ENCODE measurements around the gene ADCY6.

ADCY6 gene

GRCh38 chr12:48803675-48804074 is 14.8 kb upstream of the ADCY6 start:
- Histone ChIP-seq H3K27ac (no peak overlapping the region), H3K9me3 (ENCODE audit: severe bottlenecking) (peaks cover 3% of the 10 kb centered on the region), H3K4me3 (ENCODE audit: low read depth, low read length) (no peak overlapping the region), H3K36me3 (no peaks in the 10 kb centered on the region), H3K27me3 (ENCODE audit: insufficient read depth, low read depth, severe bottlenecking) (no peaks in the 10 kb centered on the region)
- no peak for DNase-seq
- TF ChIP-seq CTCF (IDR thresholded peaks at IDR 0.05; ENCODE audit: low read depth, low read length), result no peak

GRCh38 chr12:48800971-48801370 is 12.1 kb upstream of the ADCY6 start:
- no peaks in the 10 kb centered on the region for H3K27me3 ChIP-seq (ENCODE audit: insufficient read depth, low read depth, severe bottlenecking)
- DNase-seq, result no peak
- H3K27ac ChIP-seq, result no peak overlapping the region
- TF ChIP-seq CTCF (IDR thresholded peaks at IDR 0.05; ENCODE audit: low read depth, low read length), result no peak
- H3K9me3 ChIP-seq (ENCODE audit: severe bottlenecking), result peaks cover 3% of the 10 kb centered on the region
- no peak overlapping the region for H3K4me3 ChIP-seq (ENCODE audit: low read depth, low read length)
- H3K36me3 ChIP-seq, result no peaks in the 10 kb centered on the region

GRCh38 chr12:48800457-48800856 is 11.6 kb upstream of the ADCY6 start:
- TF ChIP-seq CTCF (IDR thresholded peaks at IDR 0.05; ENCODE audit: low read depth, low read length), result no peak
- H3K9me3 ChIP-seq (ENCODE audit: severe bottlenecking), result no peaks in the 10 kb centered on the region
- no peak overlapping the region for H3K27ac ChIP-seq
- no peak for DNase-seq
- H3K36me3 ChIP-seq, result no peaks in the 10 kb centered on the region
- no peaks in the 10 kb centered on the region for H3K27me3 ChIP-seq (ENCODE audit: insufficient read depth, low read depth, severe bottlenecking)
- no peak overlapping the region for H3K4me3 ChIP-seq (ENCODE audit: low read depth, low read length)

GRCh38 chr12:48796976-48797375 is 8.1 kb upstream of the ADCY6 start:
- no peak for DNase-seq
- Histone ChIP-seq H3K4me3 (ENCODE audit: low read depth, low read length) (no peak overlapping the region), H3K36me3 (no peaks in the 10 kb centered on the region), H3K9me3 (ENCODE audit: severe bottlenecking) (no peaks in the 10 kb centered on the region), H3K27ac (no peak overlapping the region), H3K27me3 (ENCODE audit: insufficient read depth, low read depth, severe bottlenecking) (no peaks in the 10 kb centered on the region)
- TF ChIP-seq CTCF (IDR thresholded peaks at IDR 0.05; ENCODE audit: low read depth, low read length), result no peak

GRCh38 chr12:48795550-48796455 is 6.9 kb upstream of the ADCY6 start:
- H3K36me3 ChIP-seq, result no peaks in the 10 kb centered on the region
- H3K27ac ChIP-seq, result no peak overlapping the region
- no peak overlapping the region for H3K4me3 ChIP-seq (ENCODE audit: low read depth, low read length)
- H3K27me3 ChIP-seq (ENCODE audit: insufficient read depth, low read depth, severe bottlenecking), result no peaks in the 10 kb centered on the region
- peak; percentile 67 for DNase-seq
- no peaks in the 10 kb centered on the region for H3K9me3 ChIP-seq (ENCODE audit: severe bottlenecking)
- peak; percentile 79 for TF ChIP-seq CTCF (IDR thresholded peaks at IDR 0.05; ENCODE audit: low read depth, low read length)

Data from WERI-Rb-1 (cell line).